Large intestine (tissue), 3 donors: ENCODE data around the gene C11orf71. TPM values are rescaled to one million over a fixed set of nuclear protein-coding genes. Genes with fewer than 3 reads are reported as not detected.
A peak's percentile ranks its signal among the peaks of the same experiment; 100 is the strongest.

Experiments
- DNase-seq, 2 donors: peaks; one replicate each; pipeline versions ENCODE4 v3.0.0 to v3.0.0-alpha.2; 2013
- H3K27ac ChIP-seq: one replicate; pipeline ENCODE4 v1.5.1; 2013; ENCODE audit warnings: low read length
- H3K27me3 ChIP-seq: 2 replicates; pipeline ENCODE4 v1.6.1; 2013; ENCODE audit warnings: low read length; ENCODE audit not compliant: control insufficient read depth, insufficient read depth
- H3K36me3 ChIP-seq: 2 replicates; pipeline ENCODE4 v1.6.1; 2013; ENCODE audit warnings: low read length; ENCODE audit not compliant: control insufficient read depth, insufficient read depth
- H3K4me1 ChIP-seq: one replicate; pipeline ENCODE4 v1.6.1; 2013; ENCODE audit warnings: low read length; ENCODE audit not compliant: control insufficient read depth, insufficient read depth
- H3K4me3 ChIP-seq: one replicate; pipeline ENCODE4 v1.5.1; 2013; ENCODE audit warnings: low read length
- H3K9me3 ChIP-seq: one replicate; pipeline ENCODE4 v1.6.1; 2013; ENCODE audit warnings: mild to moderate bottlenecking, low read depth, low read length, moderate library complexity; ENCODE audit not compliant: control insufficient read depth
- WGBS: methylation state at CpG from one replicate; pipeline ENCODE4 v1.1.5; 2013; ENCODE audit warnings: low lambda C conversion rate; ENCODE audit not compliant: insufficient coverage; 5-methylcytosine and 5-hydroxymethylcytosine counted together
- polyA plus RNA-seq: library from polyadenylated mRNA; unstranded; fragments of 120-200 nt; gene quantifications from one replicate; pipeline ENCODE4 v1.2.1, GENCODE V29; 2013

The C11orf71 gene
- polyA plus RNA-seq, 1 donor, result 11.5 TPM

- no peaks in the 10 kb centered on the region for H3K9me3 ChIP-seq
- DNase-seq, result peak in 1 of 2 donors; percentile 28
- H3K27ac ChIP-seq, result peak overlapping the region; percentile 97
- peak overlapping the region; percentile 67 for H3K4me3 ChIP-seq
- H3K36me3 ChIP-seq, result peaks cover 18% of the 10 kb centered on the region
- H3K4me1 ChIP-seq, result peaks cover 6% of the 10 kb centered on the region
- 13% methylated on average over 2 of the region's 4 CpGs for WGBS
- H3K27me3 ChIP-seq, result no peaks in the 10 kb centered on the region
Measured at GRCh38 chr11:114401311-114401710, 1.0 kb upstream of the C11orf71 start.

GRCh38 chr11:114400915-114401223, 558 bp upstream of the C11orf71 start:
- no peak for DNase-seq
- no CpG with 5 or more reads among the region's 8 CpGs for WGBS
- Histone ChIP-seq H3K27me3 (no peaks in the 10 kb centered on the region), H3K4me3 (peak overlapping the region; percentile 67), H3K4me1 (peaks cover 6% of the 10 kb centered on the region), H3K9me3 (no peaks in the 10 kb centered on the region), H3K27ac (peak overlapping the region; percentile 97), H3K36me3 (peaks cover 14% of the 10 kb centered on the region)

- no peaks in the 10 kb centered on the region for H3K9me3 ChIP-seq
- 10% methylated on average over 2 of the region's 29 CpGs for WGBS
- peaks cover 4% of the 10 kb centered on the region for H3K36me3 ChIP-seq
- peak in 1 of 2 donors; percentile 23 for DNase-seq
- H3K4me3 ChIP-seq, result peak overlapping the region; percentile 67
- peaks cover 6% of the 10 kb centered on the region for H3K4me1 ChIP-seq
- no peaks in the 10 kb centered on the region for H3K27me3 ChIP-seq
- peak overlapping the region; percentile 97 for H3K27ac ChIP-seq
Measured at GRCh38 chr11:114399490-114400215, 658 bp downstream of the C11orf71 start.

- no peaks in the 10 kb centered on the region for H3K9me3 ChIP-seq
- 63% methylated on average over 3 of the region's 4 CpGs for WGBS
- peaks cover 6% of the 10 kb centered on the region for H3K4me1 ChIP-seq
- peak overlapping the region; percentile 97 for H3K27ac ChIP-seq
- no peak overlapping the region for H3K4me3 ChIP-seq
- H3K36me3 ChIP-seq, result no peaks in the 10 kb centered on the region
- H3K27me3 ChIP-seq, result no peaks in the 10 kb centered on the region
- no peak for DNase-seq
Measured at GRCh38 chr11:114398303-114398920, 1.9 kb downstream of the C11orf71 start.

- DNase-seq, result no peak
- Histone ChIP-seq H3K4me3 (no peak overlapping the region), H3K9me3 (no peaks in the 10 kb centered on the region), H3K36me3 (no peaks in the 10 kb centered on the region), H3K27ac (no peak overlapping the region), H3K27me3 (no peaks in the 10 kb centered on the region), H3K4me1 (peaks cover 10% of the 10 kb centered on the region)
- no CpG with 5 or more reads among the region's 2 CpGs for WGBS
Measured at GRCh38 chr11:114397349-114397982, 2.8 kb downstream of the C11orf71 start.

GRCh38 chr11:114396916-114397315, 3.4 kb downstream of the C11orf71 start:
- no peaks in the 10 kb centered on the region for H3K27me3 ChIP-seq
- no peak overlapping the region for H3K4me3 ChIP-seq
- H3K27ac ChIP-seq, result no peak overlapping the region
- H3K36me3 ChIP-seq, result no peaks in the 10 kb centered on the region
- H3K4me1 ChIP-seq, result peaks cover 11% of the 10 kb centered on the region
- H3K9me3 ChIP-seq, result no peaks in the 10 kb centered on the region
- DNase-seq, result no peak

- Histone ChIP-seq H3K27ac (no peak overlapping the region), H3K4me1 (peaks cover 11% of the 10 kb centered on the region), H3K4me3 (no peak overlapping the region), H3K9me3 (no peaks in the 10 kb centered on the region), H3K27me3 (no peaks in the 10 kb centered on the region), H3K36me3 (no peaks in the 10 kb centered on the region)
- DNase-seq, result no peak
- WGBS, result no CpG with 5 or more reads among the region's 3 CpGs
Measured at GRCh38 chr11:114395736-114396135, 4.6 kb downstream of the C11orf71 start.

- no peak overlapping the region for H3K4me3 ChIP-seq
- H3K27me3 ChIP-seq, result no peaks in the 10 kb centered on the region
- no peak overlapping the region for H3K27ac ChIP-seq
- H3K9me3 ChIP-seq, result no peaks in the 10 kb centered on the region
- WGBS, result 47% methylated on average over 3 of the region's 4 CpGs
- DNase-seq, result peak; percentile 37 to 64
- H3K36me3 ChIP-seq, result no peaks in the 10 kb centered on the region
- peaks cover 5% of the 10 kb centered on the region for H3K4me1 ChIP-seq
Measured at GRCh38 chr11:114392735-114393667, 7.3 kb downstream of the C11orf71 start.

GRCh38 chr11:114386545-114386944, 13.8 kb downstream of the C11orf71 start:
- Histone ChIP-seq H3K27me3 (no peaks in the 10 kb centered on the region), H3K27ac (no peak overlapping the region), H3K4me1 (no peaks in the 10 kb centered on the region), H3K4me3 (no peak overlapping the region), H3K9me3 (no peaks in the 10 kb centered on the region), H3K36me3 (no peaks in the 10 kb centered on the region)
- DNase-seq, result no peak
- WGBS, result no CpG with 5 or more reads among the region's 1 CpG

GRCh38 chr11:114386131-114386530, 14.2 kb downstream of the C11orf71 start:
- no CpG with 5 or more reads among the region's 2 CpGs for WGBS
- Histone ChIP-seq H3K4me3 (no peak overlapping the region), H3K9me3 (no peaks in the 10 kb centered on the region), H3K4me1 (no peaks in the 10 kb centered on the region), H3K27me3 (no peaks in the 10 kb centered on the region), H3K27ac (no peak overlapping the region), H3K36me3 (no peaks in the 10 kb centered on the region)
- DNase-seq, result no peak
